HFFc6 (cell line): ENCODE measurements around the gene ZNF521. TPM values are rescaled to one million over a fixed set of nuclear protein-coding genes. Genes with fewer than 3 reads are reported as not detected.

ENCODE experiments used
- DNase-seq: peaks from one replicate; pipeline ENCODE4 v3.0.0-alpha.2; 2018
- H3K27ac Mint-ChIP-seq: 2 replicates; pipeline ENCODE4 v1.8.0; 2020; ENCODE audit warnings: mild to moderate bottlenecking, mixed read lengths
- H3K27me3 Mint-ChIP-seq: 2 replicates; pipeline ENCODE4 v1.8.0; 2021; ENCODE audit warnings: mild to moderate bottlenecking, moderate library complexity, mixed read lengths; ENCODE audit not compliant: insufficient read depth
- H3K36me3 Mint-ChIP-seq: 2 replicates; pipeline ENCODE4 v1.8.0; 2021; ENCODE audit warnings: low read depth, mixed read lengths
- H3K4me1 Mint-ChIP-seq: 2 replicates; pipeline ENCODE4 v1.8.0; 2020; ENCODE audit warnings: low read depth, mixed read lengths
- H3K4me3 Mint-ChIP-seq: 2 replicates; pipeline ENCODE4 v1.8.0; 2020; ENCODE audit warnings: mild to moderate bottlenecking, moderate library complexity, mixed read lengths
- H3K9me3 Mint-ChIP-seq: 2 replicates; pipeline ENCODE4 v1.8.0; 2020; ENCODE audit warnings: mild to moderate bottlenecking, mixed read lengths
- total RNA-seq, 6 experiments: library from RNA; stranded (reverse); fragmentation: NEBNext Ultra II Directional; extraction: Animal tissue kit (Norgen Biotek cat#: 25700); gene quantifications; 2 replicates in 1 of 6; 3 replicates in 5 of 6; pipeline ENCODE4 v1.2.3, GENCODE V29; 2021
- TF ChIP-seq, protein P1 (sequence below): fragments of 200-600 bp; sonication (generic); IDR thresholded peaks from 2 replicates; pipeline ENCODE4 v1.5.0; 2021; ENCODE audit warnings: antibody characterized with exemption, mild to moderate bottlenecking

ZNF521 gene
- total RNA-seq, 6 experiments from 2014 or later = 0.27 to 5.3 (median 0.84) TPM

DNA sequence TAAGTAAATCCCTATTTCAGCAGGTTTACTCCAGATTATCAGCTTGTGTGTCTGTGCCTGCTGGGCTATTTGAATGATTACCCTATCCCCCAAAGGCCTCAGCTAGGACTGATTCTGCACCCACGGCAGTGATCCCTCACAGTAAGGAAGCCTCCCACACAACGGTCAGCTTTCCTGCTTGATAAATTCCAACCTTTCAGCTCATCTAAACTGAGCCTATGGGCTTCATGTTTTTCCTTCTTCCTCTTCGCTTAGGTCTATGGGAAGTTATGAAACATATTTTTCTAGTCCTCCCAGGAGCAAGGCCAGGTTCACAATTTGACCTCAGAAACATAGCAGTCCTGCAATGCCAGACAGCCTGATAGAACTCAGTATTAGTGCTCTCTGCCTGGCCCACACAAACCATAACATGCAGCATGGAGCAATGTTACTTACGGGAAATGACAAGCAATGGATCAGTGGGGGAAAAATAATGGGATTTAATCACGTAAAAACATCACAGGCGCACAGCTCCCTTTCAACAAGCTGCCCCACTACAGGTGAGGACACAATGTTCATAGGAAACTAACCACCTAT is 170.9 kb downstream of the ZNF521 start:
- H3K9me3 Mint-ChIP-seq = no peaks in the 10 kb centered on the region
- TF ChIP-seq, protein P1, sequence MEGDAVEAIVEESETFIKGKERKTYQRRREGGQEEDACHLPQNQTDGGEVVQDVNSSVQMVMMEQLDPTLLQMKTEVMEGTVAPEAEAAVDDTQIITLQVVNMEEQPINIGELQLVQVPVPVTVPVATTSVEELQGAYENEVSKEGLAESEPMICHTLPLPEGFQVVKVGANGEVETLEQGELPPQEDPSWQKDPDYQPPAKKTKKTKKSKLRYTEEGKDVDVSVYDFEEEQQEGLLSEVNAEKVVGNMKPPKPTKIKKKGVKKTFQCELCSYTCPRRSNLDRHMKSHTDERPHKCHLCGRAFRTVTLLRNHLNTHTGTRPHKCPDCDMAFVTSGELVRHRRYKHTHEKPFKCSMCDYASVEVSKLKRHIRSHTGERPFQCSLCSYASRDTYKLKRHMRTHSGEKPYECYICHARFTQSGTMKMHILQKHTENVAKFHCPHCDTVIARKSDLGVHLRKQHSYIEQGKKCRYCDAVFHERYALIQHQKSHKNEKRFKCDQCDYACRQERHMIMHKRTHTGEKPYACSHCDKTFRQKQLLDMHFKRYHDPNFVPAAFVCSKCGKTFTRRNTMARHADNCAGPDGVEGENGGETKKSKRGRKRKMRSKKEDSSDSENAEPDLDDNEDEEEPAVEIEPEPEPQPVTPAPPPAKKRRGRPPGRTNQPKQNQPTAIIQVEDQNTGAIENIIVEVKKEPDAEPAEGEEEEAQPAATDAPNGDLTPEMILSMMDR = no peak
- no peak overlapping the region for H3K4me3 Mint-ChIP-seq
- no peaks in the 10 kb centered on the region for H3K27me3 Mint-ChIP-seq
- no peak overlapping the region for H3K27ac Mint-ChIP-seq
- no peaks in the 10 kb centered on the region for H3K36me3 Mint-ChIP-seq
- no peaks in the 10 kb centered on the region for H3K4me1 Mint-ChIP-seq
- no peak for DNase-seq

DNA sequence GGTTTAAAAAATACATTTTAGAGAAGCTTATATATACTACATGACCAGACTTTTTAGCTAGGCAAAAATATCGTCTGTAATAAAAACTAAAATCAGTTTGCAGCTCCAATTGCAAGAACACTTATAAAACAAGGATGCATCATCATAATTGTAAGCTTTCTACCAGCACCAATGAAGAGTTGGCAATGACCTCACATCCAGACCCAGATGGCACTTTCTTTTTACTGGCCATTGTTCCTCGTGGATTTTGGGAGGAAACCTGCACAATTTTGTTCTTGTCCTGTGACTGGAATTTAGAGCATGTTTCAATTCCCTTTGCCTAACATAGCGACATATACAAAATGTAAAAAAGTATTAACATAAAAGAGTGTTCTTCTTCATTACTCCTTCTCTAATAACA is 174.3 kb downstream of the ZNF521 start:
- TF ChIP-seq, protein P1 = no peak
- no peak for DNase-seq
- Mint-ChIP-seq H3K27me3 (no peaks in the 10 kb centered on the region), H3K36me3 (no peaks in the 10 kb centered on the region), H3K9me3 (no peaks in the 10 kb centered on the region), H3K4me3 (no peak overlapping the region), H3K27ac (no peak overlapping the region), H3K4me1 (no peaks in the 10 kb centered on the region)

DNA sequence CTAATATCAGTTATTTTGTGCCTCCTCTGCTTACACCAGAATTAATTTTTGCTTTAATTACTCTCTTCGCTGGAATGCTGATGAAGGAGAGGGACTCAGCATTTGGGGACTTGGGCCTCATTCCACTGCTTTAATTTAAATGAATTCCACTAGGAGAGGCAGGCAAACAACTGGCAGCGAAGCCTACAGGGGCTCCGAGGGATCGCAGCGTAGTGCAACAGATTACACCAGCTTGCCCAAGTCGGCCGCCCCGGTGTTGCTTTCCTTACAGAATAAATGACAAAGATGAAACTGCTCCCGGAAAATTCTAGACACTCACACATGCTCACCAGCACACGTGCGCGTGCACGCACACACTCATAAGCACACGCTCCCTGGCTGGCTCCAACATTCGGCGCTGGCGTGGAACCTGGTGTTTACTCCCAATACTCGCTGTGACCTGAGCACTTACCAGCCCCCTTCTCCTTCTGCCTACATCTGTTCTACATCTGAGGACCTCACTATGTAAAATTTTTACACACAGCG is 175.4 kb downstream of the ZNF521 start:
- no peak for DNase-seq
- no peaks in the 10 kb centered on the region for H3K9me3 Mint-ChIP-seq
- TF ChIP-seq, protein P1 = no peak
- no peak overlapping the region for H3K27ac Mint-ChIP-seq
- no peaks in the 10 kb centered on the region for H3K27me3 Mint-ChIP-seq
- H3K4me3 Mint-ChIP-seq = no peak overlapping the region
- H3K4me1 Mint-ChIP-seq = no peaks in the 10 kb centered on the region
- H3K36me3 Mint-ChIP-seq = no peaks in the 10 kb centered on the region

DNA sequence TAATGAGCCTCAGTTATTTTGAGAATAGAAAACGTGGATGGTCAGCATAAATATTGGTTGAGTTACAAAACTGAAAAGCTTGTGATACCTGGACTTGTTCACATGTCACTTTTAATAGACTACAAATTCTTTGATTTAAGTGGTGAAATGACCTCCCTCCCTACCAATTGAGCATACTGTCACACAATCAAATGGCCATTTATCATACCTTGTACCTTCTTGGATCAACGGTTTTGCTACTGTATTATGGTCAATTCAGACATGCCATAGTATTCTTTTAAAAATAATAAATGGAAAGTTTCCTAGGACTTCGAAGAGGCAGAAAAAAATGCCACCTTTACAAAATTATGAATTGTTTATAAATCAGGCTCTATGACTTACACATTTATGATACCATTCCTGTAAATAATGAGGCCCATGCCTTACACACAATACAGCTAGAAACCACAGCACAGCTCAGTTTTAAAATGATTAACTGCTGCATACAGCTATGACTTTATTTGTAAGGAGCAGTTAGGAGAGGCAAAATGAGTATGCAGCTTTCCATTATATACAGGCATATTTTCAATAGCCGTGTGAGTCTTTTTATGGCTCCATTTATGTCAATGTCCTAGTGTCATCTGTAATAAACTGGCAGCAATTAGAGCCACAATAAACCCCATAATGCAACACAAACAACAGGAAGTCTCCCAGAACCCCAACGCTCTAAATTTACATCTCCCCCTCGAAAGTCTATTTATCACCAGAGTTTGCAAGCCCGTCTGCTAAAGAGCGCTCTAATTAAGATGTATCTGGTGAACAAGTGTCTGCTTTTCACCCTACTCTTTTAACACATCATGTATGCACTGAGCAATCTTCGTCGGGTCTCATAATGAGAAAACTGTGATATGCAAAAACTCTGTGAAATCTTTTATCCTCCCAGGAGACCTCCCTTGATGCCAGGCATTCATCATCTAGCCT is 176.1 kb downstream of the ZNF521 start:
- no peaks in the 10 kb centered on the region for H3K36me3 Mint-ChIP-seq
- no peaks in the 10 kb centered on the region for H3K27me3 Mint-ChIP-seq
- TF ChIP-seq, protein P1 = no peak
- H3K4me3 Mint-ChIP-seq = no peak overlapping the region
- no peaks in the 10 kb centered on the region for H3K9me3 Mint-ChIP-seq
- no peaks in the 10 kb centered on the region for H3K4me1 Mint-ChIP-seq
- no peak for DNase-seq
- no peak overlapping the region for H3K27ac Mint-ChIP-seq

DNA sequence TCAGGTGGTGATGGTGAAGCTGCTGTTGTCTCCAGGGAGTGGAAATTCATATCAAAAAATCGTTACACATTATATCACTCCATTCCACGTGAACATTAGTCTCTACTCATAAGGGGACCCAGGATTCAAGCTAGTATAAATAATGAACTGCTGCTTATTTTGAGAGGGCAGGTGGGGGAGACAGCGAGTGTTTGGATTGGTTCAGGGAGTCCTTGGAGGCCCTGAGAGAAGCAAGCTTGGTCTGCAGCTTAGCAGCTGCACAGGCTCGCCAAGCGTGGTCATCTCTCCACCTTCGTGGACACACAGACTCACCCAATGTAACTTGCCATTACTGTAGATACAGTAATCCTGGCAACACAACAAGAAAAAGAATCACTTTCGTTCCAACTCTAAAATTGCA is 177.6 kb downstream of the ZNF521 start:
- no peaks in the 10 kb centered on the region for H3K9me3 Mint-ChIP-seq
- TF ChIP-seq, protein P1 = no peak
- DNase-seq = no peak
- H3K4me3 Mint-ChIP-seq = no peak overlapping the region
- no peaks in the 10 kb centered on the region for H3K27me3 Mint-ChIP-seq
- H3K36me3 Mint-ChIP-seq = no peaks in the 10 kb centered on the region
- H3K27ac Mint-ChIP-seq = no peak overlapping the region
- peaks cover 12% of the 10 kb centered on the region; the same call in 1 of the 2 replicates for H3K4me1 Mint-ChIP-seq
